Left ventricle myocardium inferior (tissue), 1 donor: Measurements from ENCODE around the gene ZNF22. TPM values are rescaled to one million over a fixed set of nuclear protein-coding genes. Genes with fewer than 3 reads are reported as not detected.

Experiments
- DNase-seq: peaks from one replicate; pipeline ENCODE4 v3.0.0-alpha.2; 2020
- H3K27ac ChIP-seq: fragments of 200-600 bp; replicated peaks from 2 replicates; pipeline ENCODE4 v1.8.0; 2021
- H3K27me3 ChIP-seq: fragments of 200-600 bp; 2 replicates; pipeline ENCODE4 v1.8.0; 2021; ENCODE audit warnings: low read depth
- H3K36me3 ChIP-seq: fragments of 200-600 bp; 2 replicates; pipeline ENCODE4 v1.8.0; 2021
- H3K4me1 ChIP-seq: fragments of 200-600 bp; 2 replicates; pipeline ENCODE4 v1.8.0; 2021
- H3K4me3 ChIP-seq: fragments of 200-600 bp; 2 replicates; pipeline ENCODE4 v1.8.0; 2021; ENCODE audit warnings: mild to moderate bottlenecking, moderate library complexity
- H3K9me3 ChIP-seq: fragments of 200-600 bp; replicated peaks from 2 replicates; pipeline ENCODE4 v1.8.0; 2021
- CTCF ChIP-seq: fragments of 200-600 bp; IDR thresholded peaks from 2 replicates; pipeline ENCODE4 v1.8.0; 2021; ENCODE audit warnings: antibody characterized with exemption, mild to moderate bottlenecking, borderline replicate concordance
- intact Hi-C: fragments of 100-400 bp; cut with micrococcal nuclease; formaldehyde crosslinking; loops from one replicate; pipeline ENCODE4 v1.11.0; 2022
- total RNA-seq: library from RNA; stranded (reverse); fragmentation: NEBNext Ultra II Directional; extraction: Animal tissue kit (Norgen Biotek cat#: 25700); gene quantifications from one replicate; pipeline ENCODE4 v1.2.1, GENCODE V29; 2021
- donor health status: DM: no; HTN: yes; CAD: no; lungs with severe emphysema.

The ZNF22 gene
- total RNA-seq, 1 donor from 2014 or later = 14.2 TPM

- Histone ChIP-seq H3K36me3 (peaks cover 69% of the 10 kb centered on the region), H3K27ac (peak overlapping the region; percentile 96), H3K4me3 (peak overlapping the region; percentile 90), H3K9me3 (no peaks in the 10 kb centered on the region), H3K27me3 (no peaks in the 10 kb centered on the region), H3K4me1 (peaks cover 91% of the 10 kb centered on the region)
- no peak for TF ChIP-seq CTCF
- intact Hi-C loops = no loop called here
- no peak for DNase-seq
Observed at GRCh38 chr10:44973323-44974081, 27.2 kb upstream of the ZNF22 start.

- H3K4me3 ChIP-seq = peak overlapping the region; percentile 90
- DNase-seq = no peak
- peaks cover 91% of the 10 kb centered on the region for H3K4me1 ChIP-seq
- TF ChIP-seq CTCF = no peak
- intact Hi-C loops = no loop called here
- H3K27ac ChIP-seq = peak overlapping the region; percentile 96
- H3K36me3 ChIP-seq = peaks cover 69% of the 10 kb centered on the region
- H3K9me3 ChIP-seq = no peaks in the 10 kb centered on the region
- H3K27me3 ChIP-seq = no peaks in the 10 kb centered on the region
Observed at GRCh38 chr10:44974082-44974627, 26.6 kb upstream of the ZNF22 start.

GRCh38 chr10:44974628-44975430 lies 25.9 kb upstream of the ZNF22 start:
- DNase-seq = peak; percentile 79
- peak overlapping the region; percentile 90 for H3K4me3 ChIP-seq
- H3K27me3 ChIP-seq = no peaks in the 10 kb centered on the region
- H3K4me1 ChIP-seq = peaks cover 91% of the 10 kb centered on the region
- TF ChIP-seq CTCF = peak; percentile 99
- peaks cover 64% of the 10 kb centered on the region for H3K36me3 ChIP-seq
- no peaks in the 10 kb centered on the region for H3K9me3 ChIP-seq
- intact Hi-C loops = loop anchor here (5.0 kb wide), 1 partner anchor 43 kb away; no protein-coding TSS in a partner anchor
- H3K27ac ChIP-seq = peak overlapping the region; percentile 96

- intact Hi-C loops = loop anchor here (5.0 kb wide), 1 partner anchor 43 kb away; no protein-coding TSS in a partner anchor
- peaks cover 55% of the 10 kb centered on the region for H3K36me3 ChIP-seq
- H3K4me1 ChIP-seq = peaks cover 91% of the 10 kb centered on the region
- H3K9me3 ChIP-seq = no peaks in the 10 kb centered on the region
- DNase-seq = no peak
- H3K4me3 ChIP-seq = peak overlapping the region; percentile 90
- no peaks in the 10 kb centered on the region for H3K27me3 ChIP-seq
- peak overlapping the region; percentile 96 for H3K27ac ChIP-seq
- TF ChIP-seq CTCF = no peak
Observed at GRCh38 chr10:44975431-44976331, 25.0 kb upstream of the ZNF22 start.
